Lower lobe of right lung (tissue), 2 donors: ENCODE results near the gene LSMEM2. TPM values are rescaled to one million over a fixed set of nuclear protein-coding genes. Genes with fewer than 3 reads are reported as not detected.
"Not testable (repeated sequence)": the region's sequence is repeated elsewhere in the genome, so short reads cannot be mapped to it uniquely, and the experiment has no call there.

Source experiments
- ATAC-seq, 2 donors: fragments of 200-7000 bp; cut with Tn5 transposase; one replicate each; pipeline ENCODE4 v1.9.1; 2020 to 2022; ENCODE audit warnings: mild to moderate bottlenecking in 2 of 2, moderate library complexity in 2 of 2
- DNase-seq: peaks from one replicate; pipeline ENCODE4 v3.0.0-alpha.2; 2020
- H3K27ac ChIP-seq: fragments of 200-600 bp; one replicate; pipeline ENCODE4 v1.8.0; 2022
- H3K27me3 ChIP-seq: fragments of 200-600 bp; one replicate; pipeline ENCODE4 v1.8.0; 2022; ENCODE audit warnings: low read depth
- H3K36me3 ChIP-seq: fragments of 200-600 bp; one replicate; pipeline ENCODE4 v1.8.0; 2022; ENCODE audit warnings: mild to moderate bottlenecking
- H3K4me1 ChIP-seq: fragments of 200-600 bp; one replicate; pipeline ENCODE4 v1.8.0; 2022
- H3K4me3 ChIP-seq: fragments of 200-600 bp; one replicate; pipeline ENCODE4 v1.8.0; 2022; ENCODE audit warnings: mild to moderate bottlenecking
- H3K9me3 ChIP-seq: fragments of 200-600 bp; one replicate; pipeline ENCODE4 v1.8.0; 2022
- CTCF ChIP-seq: fragments of 200-600 bp; IDR thresholded peaks from one replicate; pipeline ENCODE4 v1.8.0; 2022; ENCODE audit warnings: antibody characterized with exemption, mild to moderate bottlenecking
- intact Hi-C: fragments of 100-400 bp; cut with DNase I; formaldehyde crosslinking; loops from one replicate; pipeline ENCODE4 v1.11.0; 2022
- total RNA-seq: library from RNA; stranded (reverse); fragmentation: NEBNext Ultra II Directional; extraction: Animal tissue kit (Norgen Biotek cat#: 25700); gene quantifications from one replicate; pipeline ENCODE4 v1.2.1, GENCODE V29; 2021
- donor health status: DM: no; HTN: yes; CAD: no; lungs with severe emphysema.

Gene LSMEM2
- total RNA-seq, 1 donor from 2014 or later: not detected

- Histone ChIP-seq H3K4me1 (peaks cover 40% of the 10 kb centered on the region), H3K4me3 (no peak overlapping the region), H3K36me3 (no peaks in the 10 kb centered on the region), H3K9me3 (no peaks in the 10 kb centered on the region), H3K27me3 (no peaks in the 10 kb centered on the region), H3K27ac (no peak overlapping the region)
- intact Hi-C loops: no loop called here
- no peak for ATAC-seq
- no peak for TF ChIP-seq CTCF
- DNase-seq: no peak
Observed at GRCh38 chr3:50304601-50305000, 25.7 kb downstream of the LSMEM2 start.

- H3K9me3 ChIP-seq, DNase-seq, ATAC-seq, H3K27me3 ChIP-seq, intact Hi-C loops: not testable (repeated sequence)
- Histone ChIP-seq H3K4me1 (peaks cover 38% of the 10 kb centered on the region), H3K27ac (peak overlapping the region; percentile 18), H3K36me3 (peaks cover 14% of the 10 kb centered on the region), H3K4me3 (peak overlapping the region; percentile 8)
Observed at GRCh38 chr3:50312041-50312440, 33.2 kb downstream of the LSMEM2 start.

- intact Hi-C loops: no loop called here
- Histone ChIP-seq H3K27ac (peak overlapping the region; percentile 67), H3K4me3 (no peak overlapping the region), H3K9me3 (no peaks in the 10 kb centered on the region), H3K4me1 (peaks cover 61% of the 10 kb centered on the region), H3K27me3 (no peaks in the 10 kb centered on the region), H3K36me3 (peaks cover 37% of the 10 kb centered on the region)
- ATAC-seq (peak in 1 of 2 donors; percentile 4), DNase-seq (no peak)
- TF ChIP-seq CTCF: no peak
Observed at GRCh38 chr3:50314342-50314741, 35.5 kb downstream of the LSMEM2 start.

- Histone ChIP-seq H3K36me3 (peaks cover 41% of the 10 kb centered on the region), H3K4me1 (peaks cover 65% of the 10 kb centered on the region), H3K4me3 (no peak overlapping the region), H3K27ac (peak overlapping the region; percentile 67), H3K9me3 (no peaks in the 10 kb centered on the region), H3K27me3 (no peaks in the 10 kb centered on the region)
- DNase-seq: no peak
- no peak for TF ChIP-seq CTCF
- ATAC-seq: no peak
- intact Hi-C loops: no loop called here
Observed at GRCh38 chr3:50314816-50315215, 35.9 kb downstream of the LSMEM2 start.

- peaks cover 75% of the 10 kb centered on the region for H3K4me1 ChIP-seq
- peaks cover 47% of the 10 kb centered on the region for H3K36me3 ChIP-seq
- intact Hi-C loops: no loop called here
- H3K4me3 ChIP-seq: peak overlapping the region; percentile 91
- no peaks in the 10 kb centered on the region for H3K27me3 ChIP-seq
- peak overlapping the region; percentile 98 for H3K27ac ChIP-seq
- peak; percentile 82 to 84 for ATAC-seq
- TF ChIP-seq CTCF: no peak
- no peaks in the 10 kb centered on the region for H3K9me3 ChIP-seq
- peak; percentile 93 for DNase-seq
Observed at GRCh38 chr3:50316657-50317242, 37.9 kb downstream of the LSMEM2 start.

- H3K36me3 ChIP-seq: peaks cover 47% of the 10 kb centered on the region
- peaks cover 81% of the 10 kb centered on the region for H3K4me1 ChIP-seq
- peak overlapping the region; percentile 98 for H3K27ac ChIP-seq
- H3K9me3 ChIP-seq: no peaks in the 10 kb centered on the region
- no peaks in the 10 kb centered on the region for H3K27me3 ChIP-seq
- intact Hi-C loops: no loop called here
- no peak for TF ChIP-seq CTCF
- DNase-seq (peak; percentile 71), ATAC-seq (no peak)
- peak overlapping the region; percentile 91 for H3K4me3 ChIP-seq
Observed at GRCh38 chr3:50317300-50317699, 38.4 kb downstream of the LSMEM2 start.
